HG03520 (cell line): ENCODE data around the gene ATG7.
"Not testable (repeated sequence)": the region's sequence is repeated elsewhere in the genome, so short reads cannot be mapped to it uniquely, and the experiment has no call there.

Source experiments
- ATAC-seq: cut with Tn5 transposase; IDR thresholded peaks from one replicate; pipeline ENCODE4 v1.9.1; 2021; ENCODE audit warnings: mild to moderate bottlenecking, moderate library complexity; ENCODE audit not compliant: unreplicated experiment

Gene ATG7

GRCh38 chr3:11495948-11496557 lies 223.9 kb downstream of the ATG7 start:
- no peak for ATAC-seq

- ATAC-seq: no peak
Observed at GRCh38 chr3:11498177-11498576, 226.0 kb downstream of the ATG7 start.

- ATAC-seq: no peak
Observed at GRCh38 chr3:11498646-11499045, 226.4 kb downstream of the ATG7 start.

GRCh38 chr3:11499144-11499543 lies 226.9 kb downstream of the ATG7 start:
- ATAC-seq: no peak

- ATAC-seq: not testable (repeated sequence)
Observed at GRCh38 chr3:11502413-11502812, 230.2 kb downstream of the ATG7 start.

GRCh38 chr3:11507719-11508118 lies 235.5 kb downstream of the ATG7 start:
- ATAC-seq: no peak

- ATAC-seq: no peak
Observed at GRCh38 chr3:11508346-11509172, 236.4 kb downstream of the ATG7 start.

- no peak for ATAC-seq
Observed at GRCh38 chr3:11509173-11510000, 237.2 kb downstream of the ATG7 start.

- no peak for ATAC-seq
Observed at GRCh38 chr3:11510001-11510340, 237.8 kb downstream of the ATG7 start.

GRCh38 chr3:11510356-11510755 lies 238.2 kb downstream of the ATG7 start:
- ATAC-seq: no peak

GRCh38 chr3:11511606-11512005 lies 239.4 kb downstream of the ATG7 start:
- not testable (repeated sequence) for ATAC-seq

GRCh38 chr3:11513125-11513816 lies 241.1 kb downstream of the ATG7 start:
- ATAC-seq: not testable (repeated sequence)

GRCh38 chr3:11513817-11514135 lies 241.6 kb downstream of the ATG7 start:
- no peak for ATAC-seq

- ATAC-seq: no peak
Observed at GRCh38 chr3:11514191-11514821, 242.1 kb downstream of the ATG7 start.

- ATAC-seq: no peak
Observed at GRCh38 chr3:11517601-11518000, 245.4 kb downstream of the ATG7 start.

- ATAC-seq: no peak
Observed at GRCh38 chr3:11521167-11521566, 249.0 kb downstream of the ATG7 start.

GRCh38 chr3:11522398-11522715 lies 250.2 kb downstream of the ATG7 start:
- no peak for ATAC-seq

- no peak for ATAC-seq
Observed at GRCh38 chr3:11522953-11523571, 250.9 kb downstream of the ATG7 start.

GRCh38 chr3:11523572-11524101 lies 251.4 kb downstream of the ATG7 start:
- no peak for ATAC-seq

- ATAC-seq: not testable (repeated sequence)
Observed at GRCh38 chr3:11526121-11526520, 253.9 kb downstream of the ATG7 start.
